NCI-H82 treated with DMSO at 0.1 percent for 48 hours (cell line): Measurements from ENCODE around the gene TMEM176B.

Experiments
- DNase-seq: peaks from one replicate; lab custom pipeline; 2025; ENCODE audit not compliant: unreplicated experiment; lab: John Stamatoyannopoulos, UW

The TMEM176B gene

GRCh38 chr7:150754951-150755350 lies 45.2 kb downstream of the TMEM176B start:
- no peak for DNase-seq

DNA sequence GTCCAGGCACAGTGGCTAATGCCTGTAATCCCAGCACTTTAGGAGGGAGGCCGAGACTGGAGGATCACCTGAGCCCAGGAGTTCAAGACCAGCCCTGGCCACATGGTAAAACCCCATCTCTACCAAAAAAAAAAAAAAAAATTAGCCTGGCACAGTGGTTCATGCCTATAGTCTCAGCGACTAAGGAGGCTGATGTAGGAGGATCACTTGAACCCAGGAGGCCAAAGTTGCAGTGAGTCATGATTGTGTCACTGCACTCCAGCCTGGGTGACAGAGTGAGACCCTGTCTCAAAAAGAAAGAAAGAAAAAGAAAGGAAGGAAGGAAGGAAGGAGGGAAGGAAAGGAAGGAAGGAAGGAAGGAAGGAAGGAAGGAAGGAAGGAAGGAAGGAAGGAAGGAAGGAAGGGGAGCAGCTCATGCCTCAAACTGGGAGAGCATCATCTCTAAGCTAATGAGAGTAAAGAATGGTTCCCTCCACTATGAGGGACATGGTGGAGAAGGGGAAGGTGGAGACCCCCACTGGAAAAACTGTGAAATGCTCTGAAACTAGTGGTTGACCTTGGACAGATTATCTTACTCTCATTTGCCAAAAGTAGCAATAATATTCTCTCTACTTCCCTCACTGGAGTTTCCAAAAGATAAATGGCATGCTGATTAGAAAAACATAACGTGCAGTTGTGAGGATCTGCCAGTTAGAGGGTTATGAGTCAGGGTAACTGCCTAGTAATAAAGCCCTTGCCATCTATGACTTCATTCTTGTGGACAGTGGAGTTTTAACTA lies 46.1 kb downstream of the TMEM176B start:
- DNase-seq: no peak

DNA sequence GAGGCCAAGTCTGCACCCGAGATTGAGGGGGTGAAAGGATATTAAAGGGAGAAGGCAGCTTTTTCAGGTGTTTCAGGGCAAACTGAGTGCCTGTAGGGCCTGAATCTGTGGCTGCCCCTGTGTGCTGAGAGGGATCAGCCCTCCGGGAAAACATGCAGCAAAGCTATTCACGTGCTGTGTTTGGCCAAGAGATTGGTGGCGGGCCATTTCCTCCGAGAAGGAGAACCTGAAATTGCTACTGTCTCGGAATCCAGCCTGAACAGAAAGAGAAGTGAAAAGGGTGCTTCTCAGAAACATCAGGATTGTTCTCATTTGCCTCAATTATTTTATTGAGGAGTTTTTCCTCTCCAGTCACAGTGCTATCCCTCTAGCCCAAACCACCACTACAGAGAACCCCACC lies 46.9 kb downstream of the TMEM176B start:
- DNase-seq: no peak

- DNase-seq: no peak
These were observed 48.5 kb downstream of the TMEM176B start for GRCh38 chr7:150751702-150752101.

DNA sequence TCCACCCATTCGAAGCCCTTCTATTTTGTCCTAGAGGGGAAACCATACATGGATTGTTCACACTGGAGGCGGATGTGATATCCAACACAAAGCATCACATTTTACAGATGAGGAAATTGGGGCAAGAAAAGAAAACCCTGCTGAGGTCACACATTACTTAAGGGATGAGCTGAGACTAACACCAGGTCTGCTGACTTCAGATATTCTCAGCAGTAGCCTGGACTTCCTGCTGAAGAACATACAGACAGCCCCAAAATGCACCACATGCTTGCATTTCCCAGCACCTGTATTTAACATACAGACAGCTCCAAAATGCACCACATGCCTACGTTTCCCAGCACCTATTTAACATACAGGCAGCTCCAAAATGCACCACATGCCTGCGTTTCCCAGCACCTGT lies 51.8 kb downstream of the TMEM176B start:
- DNase-seq: no peak

GRCh38 chr7:150746921-150747320 lies 53.2 kb downstream of the TMEM176B start:
- DNase-seq: no peak

DNA sequence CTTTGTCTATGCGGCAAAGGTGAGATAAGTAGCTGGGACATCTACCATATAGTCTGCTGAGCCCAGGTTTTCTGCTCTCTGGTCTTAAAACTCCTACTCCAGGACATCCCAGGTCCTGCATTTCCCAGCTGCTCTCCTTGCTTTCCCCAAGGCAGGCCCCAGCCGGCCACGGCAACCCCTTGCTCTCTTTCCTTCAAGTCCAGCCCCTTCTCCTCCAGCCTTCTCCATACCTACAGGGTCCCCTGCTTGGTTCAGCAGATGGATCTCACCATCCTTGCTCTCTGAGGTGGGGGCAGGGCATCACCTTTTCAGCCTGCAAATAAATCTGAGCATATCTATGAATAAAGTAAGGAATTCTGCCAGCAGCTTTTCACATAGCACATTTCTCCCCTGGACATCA lies 54.3 kb downstream of the TMEM176B start:
- DNase-seq: no peak

DNA sequence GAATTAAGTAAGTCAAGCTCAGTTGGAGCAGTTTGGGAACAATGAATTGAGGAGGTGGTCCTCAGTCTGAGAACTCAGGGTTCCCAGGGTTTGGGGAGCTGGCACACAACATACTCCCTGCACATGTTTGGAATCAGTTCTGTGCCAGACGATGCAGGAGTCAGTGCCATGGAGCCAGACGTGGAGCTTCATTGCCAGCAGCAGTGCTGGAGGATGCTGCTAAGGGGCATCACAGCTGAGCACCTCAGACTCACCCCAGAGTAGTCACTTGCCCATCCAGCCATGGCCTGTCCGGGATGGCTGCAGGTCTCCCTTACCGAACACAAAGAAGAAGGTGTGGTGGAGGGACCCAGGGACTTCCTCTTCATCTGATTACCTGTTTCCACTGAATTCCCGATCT lies 55.1 kb downstream of the TMEM176B start:
- DNase-seq: no peak

DNA sequence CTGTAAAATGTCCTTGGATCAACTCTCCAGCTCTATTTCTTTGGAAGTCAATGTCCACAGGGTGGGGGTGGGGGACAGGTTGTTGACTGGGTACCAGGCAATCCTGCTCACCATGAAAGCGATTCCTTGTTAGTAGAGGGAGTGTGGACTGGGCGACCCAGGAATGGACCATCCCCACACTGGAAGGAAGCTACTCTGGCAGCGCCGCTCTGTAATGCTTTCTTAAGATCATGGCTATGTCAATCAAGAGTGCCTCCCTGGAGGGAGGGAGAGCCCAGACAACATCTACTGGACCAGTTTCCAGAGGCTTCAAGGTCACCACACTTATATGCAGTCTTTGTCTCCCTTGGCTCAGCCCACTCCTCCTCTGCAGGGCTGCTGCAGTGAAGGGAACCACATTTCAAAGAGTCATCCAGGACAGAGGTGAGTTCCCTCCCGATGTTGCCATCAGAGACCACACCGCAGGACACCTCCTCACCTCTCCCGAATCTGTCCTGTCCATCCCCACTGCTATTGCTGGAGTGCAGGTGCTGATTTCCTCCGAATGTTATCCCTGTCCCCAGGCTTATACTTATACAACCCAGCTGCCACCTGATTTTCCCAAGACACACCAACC lies 56.0 kb downstream of the TMEM176B start:
- DNase-seq: no peak

GRCh38 chr7:150742286-150742968 lies 57.7 kb downstream of the TMEM176B start:
- no peak for DNase-seq
